ENCODE results near the gene ALDH4A1. TPM values are rescaled to one million over a fixed set of nuclear protein-coding genes. Genes with fewer than 3 reads are reported as not detected.

The ALDH4A1 gene
- total and polyA plus RNA-seq, 9 of the 15 experiments (the other 6 are each of a cell fraction or from before 2014, with no cell fraction given), result 0.27 to 31.4 (median 16.6) TPM

- no peak for TF ChIP-seq ELF1 (tag; IDR thresholded peaks at IDR 0.05)
- TF ChIP-seq ZBTB40 (IDR thresholded peaks at IDR 0.05), result no peak
- no peak for TF ChIP-seq ZBTB40 (CRISPR knock-in tag; IDR thresholded peaks at IDR 0.05)
- TF ChIP-seq NFYB (IDR thresholded peaks at IDR 0.05; ENCODE audit: extremely low read depth, insufficient read length), result no peak
- TF ChIP-seq HNRNPL (IDR thresholded peaks at IDR 0.05; ENCODE audit: low read depth, low read length), result no peak
- no peak for TF ChIP-seq HIVEP1 (CRISPR knock-in tag; IDR thresholded peaks at IDR 0.05)
- TF ChIP-seq E2F3 (CRISPR knock-in tag; IDR thresholded peaks at IDR 0.05), result no peak
- TF ChIP-seq ZNF217 (CRISPR knock-in tag; IDR thresholded peaks at IDR 0.05), result no peak
- TF ChIP-seq ZNF274 (IDR thresholded peaks at IDR 0.05; ENCODE audit: borderline replicate concordance, low read depth, low read length), result no peak
- no peak for TF ChIP-seq CHAMP1 (IDR thresholded peaks at IDR 0.05)
- no peak for TF ChIP-seq RFX1 (IDR thresholded peaks at IDR 0.05)
- TF ChIP-seq ZBTB12 (CRISPR knock-in tag; IDR thresholded peaks at IDR 0.05), result no peak
- TF ChIP-seq PCBP2 (IDR thresholded peaks at IDR 0.05; ENCODE audit: low read depth, low read length, poor library complexity, severe bottlenecking), result no peak
Observed at GRCh38 chr1:18913065-18913835, 10.9 kb upstream of the ALDH4A1 start (continued).
